Measurements from ENCODE around the gene SRGAP2B.
"Not testable (repeated sequence)": the region's sequence is repeated elsewhere in the genome, so short reads cannot be mapped to it uniquely, and the experiment has no call there.

DNA sequence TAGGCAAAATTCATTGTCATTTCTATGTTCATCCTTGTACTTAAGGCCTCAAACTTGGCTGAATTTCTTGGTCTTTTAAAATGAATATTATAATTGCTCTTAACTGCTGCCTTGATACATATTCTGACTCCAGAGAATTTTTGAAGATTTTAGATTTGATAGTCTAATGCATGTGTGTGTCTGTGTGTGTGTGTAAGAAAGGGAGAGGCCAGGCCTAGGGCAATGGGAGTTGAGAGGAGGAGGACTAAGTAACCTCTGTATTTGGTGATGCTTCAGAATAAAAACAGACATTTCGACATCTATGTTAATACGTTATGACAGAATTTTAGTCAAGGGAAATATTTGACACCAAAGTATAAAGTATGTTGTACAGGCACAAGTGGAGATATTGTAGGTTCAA, 8.2 kb upstream of the SRGAP2B start:
- TF ChIP-seq EZH2 (IDR thresholded peaks at IDR 0.05; ENCODE audit: borderline replicate concordance, low read length); CTCF (IDR thresholded peaks at IDR 0.05; ENCODE audit: low read length): not testable (repeated sequence)

Measured in OCI-LY1 (cell line).